Keratinocyte (primary cell): ENCODE data around the gene USP49. TPM values are rescaled to one million over a fixed set of nuclear protein-coding genes. Genes with fewer than 3 reads are reported as not detected.

Source experiments
- DNase-seq: peaks from one replicate; pipeline ENCODE4 v3.0.0-alpha.2; 2011; ENCODE audit warnings: low read depth, missing footprints, low spot score
- FAIRE-seq: peaks from 2 replicates; lab custom pipeline; 2011; peaks lifted over from hg19 to GRCh38; lab: Jason Lieb, UNC
- H2AFZ ChIP-seq: 2 replicates; pipeline ENCODE4 v1.6.0; 2012; ENCODE audit warnings: low read length, control low read depth, inconsistent platforms; ENCODE audit not compliant: control insufficient read depth
- H3K27ac ChIP-seq: 2 replicates; pipeline ENCODE4 v1.5.1; 2011; ENCODE audit warnings: low read length; ENCODE audit not compliant: control insufficient read depth, insufficient read depth
- H3K27me3 ChIP-seq: 3 replicates; pipeline ENCODE4 v1.6.0; 2011; ENCODE audit warnings: low read length; ENCODE audit not compliant: control insufficient read depth, insufficient read depth; ENCODE audit errors: extremely low read depth
- H3K36me3 ChIP-seq, 2 experiments: 2 replicates in 1 of 2; 3 replicates in 1 of 2; pipeline ENCODE4 v1.5.1; 2011; ENCODE audit warnings: low read length in 2 of 2, mild to moderate bottlenecking in 1 of 2; ENCODE audit not compliant: control insufficient read depth in 2 of 2, insufficient read depth in 2 of 2; ENCODE audit errors: extremely low read depth in 1 of 2
- H3K4me1 ChIP-seq: 3 replicates; pipeline ENCODE4 v1.5.1; 2011; ENCODE audit warnings: low read length; ENCODE audit not compliant: control insufficient read depth, insufficient read depth; ENCODE audit errors: extremely low read depth
- H3K4me2 ChIP-seq: 3 replicates; pipeline ENCODE4 v1.6.0; 2011; ENCODE audit warnings: low read depth, low read length; ENCODE audit not compliant: control insufficient read depth, insufficient read depth; ENCODE audit errors: extremely low read depth
- H3K4me3 ChIP-seq, 3 experiments: fragments of 200-600 bp in 1 of 3; sonication (generic) in 1 of 3; 2 replicates in 2 of 3; 3 replicates in 1 of 3; pipeline ENCODE4 v1.5.1; 2011 to 2016; ENCODE audit warnings: low read length in 3 of 3, mild to moderate bottlenecking in 3 of 3, control low read depth in 2 of 3, inconsistent platforms in 1 of 3, low read depth in 1 of 3, mixed read lengths in 1 of 3, mixed run types in 1 of 3, moderate library complexity in 1 of 3; ENCODE audit not compliant: control insufficient read depth in 2 of 3, insufficient read depth in 2 of 3; ENCODE audit errors: extremely low read depth in 1 of 3
- H3K79me2 ChIP-seq: 2 replicates; pipeline ENCODE4 v1.6.0; 2012; ENCODE audit warnings: low read length; ENCODE audit not compliant: control insufficient read depth, insufficient read depth
- H3K9ac ChIP-seq: 3 replicates; pipeline ENCODE4 v1.6.0; 2011; ENCODE audit warnings: low read length; ENCODE audit not compliant: control insufficient read depth, insufficient read depth; ENCODE audit errors: extremely low read depth
- H3K9me1 ChIP-seq: 3 replicates; pipeline ENCODE4 v1.6.0; 2011; ENCODE audit warnings: low read length; ENCODE audit not compliant: control insufficient read depth, insufficient read depth; ENCODE audit errors: extremely low read depth
- H3K9me3 ChIP-seq: 2 replicates; pipeline ENCODE4 v1.5.1; 2012; ENCODE audit warnings: low read depth, low read length; ENCODE audit not compliant: control insufficient read depth
- H4K20me1 ChIP-seq: 3 replicates; pipeline ENCODE4 v1.6.0; 2011; ENCODE audit warnings: low read length; ENCODE audit not compliant: control insufficient read depth, insufficient read depth; ENCODE audit errors: extremely low read depth
- EZH2 ChIP-seq: IDR thresholded peaks from one replicate; pipeline ENCODE4 v1.6.1; 2012; ENCODE audit warnings: inconsistent platforms, mild to moderate bottlenecking, low read length, moderate library complexity
- dilution Hi-C: fragments of 300-500 bp; cut with MboI; formaldehyde crosslinking; loops from one replicate; pipeline ENCODE4 v1.7.0; 2020; ENCODE audit warnings: low sequenced_read_pairs; ENCODE audit not compliant: extremely low pct_ligation_motif_present
- polyA plus RNA-seq, 5 experiments: library from polyadenylated mRNA; depleted of rRNA in 3 of 5; stranded (reverse) in 3 of 5; stranded (forward) in 1 of 5; unstranded in 1 of 5; fragments of >200 nt; gene quantifications; 1 replicate in 1 of 5; 2 replicates in 3 of 5; 3 replicates in 1 of 5; pipeline versions ENCODE4 v1.2.1 to v1.2.3, GENCODE V29; 2011 to 2012; ENCODE audit warnings: missing spikeins in 2 of 5, low read depth in 1 of 5, low replicate concordance in 1 of 5
- TF ChIP-seq, protein P1 (sequence below), 3 experiments: IDR thresholded peaks in 1 of 3; conservative IDR thresholded peaks in 1 of 3; optimal IDR thresholded peaks in 1 of 3; 2 replicates in 2 of 3; 3 replicates in 1 of 3; pipeline versions ENCODE3 to v1.5.1; 2011; ENCODE audit warnings: low read length in 3 of 3, mild to moderate bottlenecking in 3 of 3, moderate library complexity in 2 of 3, control low read depth in 1 of 3, inconsistent platforms in 1 of 3; ENCODE audit not compliant: insufficient read depth in 2 of 3; ENCODE audit errors: extremely low read depth in 1 of 3

USP49 gene
- polyA plus RNA-seq, 1 donor (not counting 4 experiments of a cell fraction or from before 2014, with no cell fraction given): 2.3 TPM

DNA sequence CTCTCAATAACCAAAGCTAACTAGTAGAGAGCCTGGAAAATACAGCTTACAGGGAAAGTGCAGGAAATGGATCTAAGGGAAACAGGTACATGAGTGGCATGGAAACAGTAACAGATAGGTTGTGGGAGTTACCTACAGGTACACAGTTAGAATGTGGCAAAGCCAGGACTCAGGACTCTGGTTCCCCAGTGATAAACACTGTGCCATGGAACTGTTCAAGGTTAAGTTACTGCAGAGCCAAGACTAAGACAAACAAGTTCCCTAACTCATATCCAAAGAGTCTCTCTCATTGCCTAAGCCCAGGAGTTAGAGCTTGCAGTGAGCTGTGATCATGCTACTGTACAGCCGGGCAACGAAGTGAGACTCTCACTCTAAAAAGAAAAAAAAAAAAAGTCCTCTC, 19.2 kb upstream of the USP49 start:
- no peak overlapping the region for H3K27ac ChIP-seq
- H3K4me3 ChIP-seq: no peak overlapping the region
- dilution Hi-C loops: no loop called here
- H4K20me1 ChIP-seq: no peaks in the 10 kb centered on the region
- no peak overlapping the region for H2AFZ ChIP-seq
- FAIRE-seq: no peak
- no peak overlapping the region for H3K9ac ChIP-seq
- H3K27me3 ChIP-seq: no peaks in the 10 kb centered on the region
- peaks cover 32% of the 10 kb centered on the region for H3K79me2 ChIP-seq
- H3K4me2 ChIP-seq: no peak overlapping the region
- H3K36me3 ChIP-seq: peaks cover 17 to 30% of the 10 kb centered on the region in 2 experiments
- DNase-seq: no peak
- peaks cover 4% of the 10 kb centered on the region for H3K9me1 ChIP-seq
- peaks cover 19% of the 10 kb centered on the region for H3K4me1 ChIP-seq
- no peak for TF ChIP-seq EZH2
- TF ChIP-seq, protein P1, sequence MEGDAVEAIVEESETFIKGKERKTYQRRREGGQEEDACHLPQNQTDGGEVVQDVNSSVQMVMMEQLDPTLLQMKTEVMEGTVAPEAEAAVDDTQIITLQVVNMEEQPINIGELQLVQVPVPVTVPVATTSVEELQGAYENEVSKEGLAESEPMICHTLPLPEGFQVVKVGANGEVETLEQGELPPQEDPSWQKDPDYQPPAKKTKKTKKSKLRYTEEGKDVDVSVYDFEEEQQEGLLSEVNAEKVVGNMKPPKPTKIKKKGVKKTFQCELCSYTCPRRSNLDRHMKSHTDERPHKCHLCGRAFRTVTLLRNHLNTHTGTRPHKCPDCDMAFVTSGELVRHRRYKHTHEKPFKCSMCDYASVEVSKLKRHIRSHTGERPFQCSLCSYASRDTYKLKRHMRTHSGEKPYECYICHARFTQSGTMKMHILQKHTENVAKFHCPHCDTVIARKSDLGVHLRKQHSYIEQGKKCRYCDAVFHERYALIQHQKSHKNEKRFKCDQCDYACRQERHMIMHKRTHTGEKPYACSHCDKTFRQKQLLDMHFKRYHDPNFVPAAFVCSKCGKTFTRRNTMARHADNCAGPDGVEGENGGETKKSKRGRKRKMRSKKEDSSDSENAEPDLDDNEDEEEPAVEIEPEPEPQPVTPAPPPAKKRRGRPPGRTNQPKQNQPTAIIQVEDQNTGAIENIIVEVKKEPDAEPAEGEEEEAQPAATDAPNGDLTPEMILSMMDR (optimal IDR thresholded peaks at IDR 0.05 in 1 of 3, IDR thresholded peaks at IDR 0.05 in 1 of 3, conservative IDR thresholded peaks at IDR 0.05 in 1 of 3; ENCODE audit: extremely low read depth in 1 of 3, insufficient read depth in 2 of 3, low read length in 3 of 3): no peak
- no peaks in the 10 kb centered on the region for H3K9me3 ChIP-seq

DNA sequence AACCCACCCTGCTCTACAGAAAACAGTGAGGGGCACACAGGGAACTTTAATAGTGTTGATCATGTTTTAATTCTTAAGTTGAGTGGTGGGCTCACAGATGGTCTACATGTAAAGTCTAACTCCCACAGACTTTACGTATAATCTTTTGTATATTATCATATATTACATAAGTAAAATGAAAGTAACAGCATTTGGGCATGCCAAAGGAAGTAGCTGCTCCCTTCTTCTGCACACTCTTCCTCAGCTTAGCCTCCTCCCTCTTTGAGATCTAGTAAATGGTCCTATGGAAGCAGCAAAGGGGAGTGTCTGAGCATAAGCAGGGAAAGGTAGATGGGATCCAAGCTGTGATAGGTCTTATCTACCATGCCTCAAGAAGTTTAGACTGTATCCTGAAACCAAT, 14.6 kb upstream of the USP49 start:
- DNase-seq: no peak
- FAIRE-seq: no peak
- H3K4me1 ChIP-seq: no peaks in the 10 kb centered on the region
- no peak overlapping the region for H3K27ac ChIP-seq
- TF ChIP-seq, protein P1 (optimal IDR thresholded peaks at IDR 0.05 in 1 of 3, IDR thresholded peaks at IDR 0.05 in 1 of 3, conservative IDR thresholded peaks at IDR 0.05 in 1 of 3; ENCODE audit: extremely low read depth in 1 of 3, insufficient read depth in 2 of 3, low read length in 3 of 3): no peak
- TF ChIP-seq EZH2: no peak
- no peak overlapping the region for H2AFZ ChIP-seq
- H4K20me1 ChIP-seq: no peaks in the 10 kb centered on the region
- H3K9me3 ChIP-seq: no peaks in the 10 kb centered on the region
- no peaks in the 10 kb centered on the region for H3K9me1 ChIP-seq
- dilution Hi-C loops: no loop called here
- no peak overlapping the region for H3K4me3 ChIP-seq
- no peaks in the 10 kb centered on the region for H3K27me3 ChIP-seq
- peaks cover 18% of the 10 kb centered on the region for H3K79me2 ChIP-seq
- no peak overlapping the region for H3K4me2 ChIP-seq
- peaks cover 35 to 37% of the 10 kb centered on the region in 2 experiments for H3K36me3 ChIP-seq
- no peak overlapping the region for H3K9ac ChIP-seq
